ENCODE results near the gene THUMPD1.

DNA sequence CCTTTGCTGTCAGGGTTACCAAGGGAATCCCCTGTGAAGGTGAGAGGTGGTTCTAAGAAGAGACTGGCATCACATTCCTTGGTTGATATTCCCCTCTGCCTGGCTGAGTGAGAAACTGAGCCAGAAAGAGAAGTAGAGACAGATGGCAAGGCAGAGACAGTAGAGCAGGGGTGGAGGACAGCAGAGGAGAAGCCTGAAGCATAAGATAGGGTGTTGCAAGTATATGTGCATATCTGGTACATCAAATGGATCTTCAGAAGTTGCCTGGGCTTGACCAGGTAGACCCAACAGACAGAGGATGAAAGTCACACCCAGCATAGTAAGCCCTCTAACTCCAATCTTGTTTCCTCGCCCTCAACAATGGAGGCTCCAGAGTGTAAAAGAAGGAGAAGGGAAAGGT lies 7.9 kb upstream of the THUMPD1 start:
- TF ChIP-seq, protein P1, sequence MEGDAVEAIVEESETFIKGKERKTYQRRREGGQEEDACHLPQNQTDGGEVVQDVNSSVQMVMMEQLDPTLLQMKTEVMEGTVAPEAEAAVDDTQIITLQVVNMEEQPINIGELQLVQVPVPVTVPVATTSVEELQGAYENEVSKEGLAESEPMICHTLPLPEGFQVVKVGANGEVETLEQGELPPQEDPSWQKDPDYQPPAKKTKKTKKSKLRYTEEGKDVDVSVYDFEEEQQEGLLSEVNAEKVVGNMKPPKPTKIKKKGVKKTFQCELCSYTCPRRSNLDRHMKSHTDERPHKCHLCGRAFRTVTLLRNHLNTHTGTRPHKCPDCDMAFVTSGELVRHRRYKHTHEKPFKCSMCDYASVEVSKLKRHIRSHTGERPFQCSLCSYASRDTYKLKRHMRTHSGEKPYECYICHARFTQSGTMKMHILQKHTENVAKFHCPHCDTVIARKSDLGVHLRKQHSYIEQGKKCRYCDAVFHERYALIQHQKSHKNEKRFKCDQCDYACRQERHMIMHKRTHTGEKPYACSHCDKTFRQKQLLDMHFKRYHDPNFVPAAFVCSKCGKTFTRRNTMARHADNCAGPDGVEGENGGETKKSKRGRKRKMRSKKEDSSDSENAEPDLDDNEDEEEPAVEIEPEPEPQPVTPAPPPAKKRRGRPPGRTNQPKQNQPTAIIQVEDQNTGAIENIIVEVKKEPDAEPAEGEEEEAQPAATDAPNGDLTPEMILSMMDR (IDR thresholded peaks at IDR 0.05), result no peak
- TF ChIP-seq POLR2A (IDR thresholded peaks at IDR 0.05), result no peak

Measured in Peyer's patch (tissue), 4 donors.